GM18867 (cell line): Measurements from ENCODE around the gene ANKRD13D.

Experiments used
- ATAC-seq: cut with Tn5 transposase; IDR thresholded peaks from one replicate; pipeline ENCODE4 v1.9.1; 2021; ENCODE audit warnings: mild to moderate bottlenecking, moderate library complexity; ENCODE audit not compliant: unreplicated experiment

Gene ANKRD13D

DNA sequence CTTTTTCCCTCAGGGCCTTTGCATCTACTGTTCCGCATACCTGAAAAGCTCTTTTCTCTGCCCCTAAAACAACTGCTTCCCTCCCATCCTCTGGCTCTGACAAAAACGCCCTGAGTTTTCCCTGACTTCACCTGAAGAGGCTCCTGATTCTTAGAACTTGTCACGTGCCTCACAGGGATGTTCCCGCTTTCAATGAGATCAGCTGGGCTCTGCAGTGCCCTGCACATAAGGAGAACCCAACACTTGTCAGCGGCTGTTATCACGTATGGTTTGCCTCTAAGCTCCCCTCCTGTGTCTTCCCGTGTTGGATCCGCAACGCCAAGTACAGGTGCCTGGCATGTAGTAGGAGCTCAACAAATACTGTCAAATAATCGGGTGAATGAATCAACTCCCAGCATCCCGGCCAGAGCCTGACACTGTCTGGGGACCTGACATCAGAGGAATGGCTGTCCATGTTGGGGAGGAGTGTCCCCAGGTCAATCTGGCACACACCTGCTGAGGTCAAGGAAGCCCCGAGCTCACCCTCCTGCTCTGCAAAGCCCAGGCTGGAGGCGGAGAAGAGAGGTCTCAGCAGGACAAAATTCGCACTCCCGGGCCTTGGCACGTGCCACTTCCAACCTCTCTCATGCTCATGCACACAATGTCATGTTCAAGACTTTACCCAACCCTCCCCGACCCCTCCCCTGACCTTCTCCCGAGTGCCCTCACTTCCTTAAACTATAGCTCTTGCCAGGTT, 27.0 kb upstream of the ANKRD13D start:
- ATAC-seq: no peak

DNA sequence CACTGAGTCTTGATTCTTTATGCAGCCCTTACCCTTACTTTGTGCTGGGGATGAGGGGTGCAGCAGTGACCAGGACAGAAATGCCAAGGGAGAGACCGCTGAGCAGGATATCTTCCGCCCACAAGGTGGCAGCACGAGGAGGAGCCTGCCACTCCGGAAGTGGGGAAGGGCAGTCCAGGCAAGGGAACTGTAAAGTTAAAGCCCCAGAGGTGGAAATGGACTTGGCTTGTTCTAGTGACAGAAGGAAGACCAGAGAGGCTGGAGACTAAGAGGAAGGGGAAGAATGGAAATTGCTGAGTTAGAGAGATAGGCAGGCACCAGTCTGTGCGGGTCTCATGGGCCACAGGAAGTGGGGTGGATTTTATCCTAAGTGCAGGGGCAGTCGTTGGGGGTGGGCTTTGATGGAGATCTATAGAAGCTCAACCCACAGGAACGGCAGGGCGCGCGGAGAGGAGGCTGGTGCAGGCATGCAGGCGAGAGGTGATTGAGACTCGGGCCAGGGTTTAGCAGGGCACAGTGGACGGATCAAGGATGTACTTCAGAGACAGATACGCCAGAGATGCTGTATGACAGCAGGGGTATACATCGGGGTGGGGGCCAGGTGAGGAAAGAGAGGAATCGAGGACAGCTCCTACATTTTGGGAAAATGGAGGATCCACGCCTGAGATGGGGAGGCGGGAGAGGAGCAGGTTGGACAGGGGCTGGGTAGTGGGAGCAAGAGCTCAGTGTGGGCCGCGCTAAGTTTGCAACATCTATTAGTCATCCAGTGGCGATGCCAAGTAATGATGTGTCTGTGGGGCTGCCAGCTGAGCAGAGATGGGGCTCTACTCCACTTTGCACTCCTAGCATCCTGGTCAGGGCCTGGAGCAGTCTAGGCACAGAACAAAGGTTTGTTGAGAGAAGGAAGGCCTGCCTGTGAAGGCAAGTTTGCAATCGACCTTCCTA, 26.1 kb upstream of the ANKRD13D start:
- no peak for ATAC-seq

- no peak for ATAC-seq
Measured at GRCh38 chr11:67264260-67264659, 24.8 kb upstream of the ANKRD13D start.

GRCh38 chr11:67264877-67265632, 24.0 kb upstream of the ANKRD13D start:
- ATAC-seq: no peak

- ATAC-seq: peak; percentile 48
Measured at GRCh38 chr11:67265633-67266448, 23.3 kb upstream of the ANKRD13D start.

- ATAC-seq: no peak
Measured at GRCh38 chr11:67266449-67267187, 22.5 kb upstream of the ANKRD13D start, which contains the start of gene GRK2. GRK2 (plus strand) TSS chr11:67266473; CDS start chr11:67266700, 227 bp downstream.

- no peak for ATAC-seq
Measured at GRCh38 chr11:67267188-67268080, 21.7 kb upstream of the ANKRD13D start.

- peak; percentile 33 for ATAC-seq
Measured at GRCh38 chr11:67268081-67268961, 20.8 kb upstream of the ANKRD13D start.

DNA sequence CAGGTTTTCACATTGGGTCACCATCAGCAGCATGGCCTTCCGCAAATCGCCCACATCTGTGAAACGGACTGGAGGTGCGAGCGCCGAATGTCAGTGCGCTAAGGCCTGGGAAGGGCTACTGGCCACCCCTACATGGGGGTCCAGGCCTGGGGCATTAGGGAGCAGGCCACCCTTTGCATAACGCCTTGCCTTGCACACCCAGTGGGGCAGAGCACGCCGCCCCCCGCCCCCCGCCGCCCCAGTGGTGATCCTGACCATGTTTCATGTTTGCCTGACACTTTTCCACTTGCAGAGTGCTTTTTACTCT, 20.2 kb upstream of the ANKRD13D start:
- no peak for ATAC-seq

DNA sequence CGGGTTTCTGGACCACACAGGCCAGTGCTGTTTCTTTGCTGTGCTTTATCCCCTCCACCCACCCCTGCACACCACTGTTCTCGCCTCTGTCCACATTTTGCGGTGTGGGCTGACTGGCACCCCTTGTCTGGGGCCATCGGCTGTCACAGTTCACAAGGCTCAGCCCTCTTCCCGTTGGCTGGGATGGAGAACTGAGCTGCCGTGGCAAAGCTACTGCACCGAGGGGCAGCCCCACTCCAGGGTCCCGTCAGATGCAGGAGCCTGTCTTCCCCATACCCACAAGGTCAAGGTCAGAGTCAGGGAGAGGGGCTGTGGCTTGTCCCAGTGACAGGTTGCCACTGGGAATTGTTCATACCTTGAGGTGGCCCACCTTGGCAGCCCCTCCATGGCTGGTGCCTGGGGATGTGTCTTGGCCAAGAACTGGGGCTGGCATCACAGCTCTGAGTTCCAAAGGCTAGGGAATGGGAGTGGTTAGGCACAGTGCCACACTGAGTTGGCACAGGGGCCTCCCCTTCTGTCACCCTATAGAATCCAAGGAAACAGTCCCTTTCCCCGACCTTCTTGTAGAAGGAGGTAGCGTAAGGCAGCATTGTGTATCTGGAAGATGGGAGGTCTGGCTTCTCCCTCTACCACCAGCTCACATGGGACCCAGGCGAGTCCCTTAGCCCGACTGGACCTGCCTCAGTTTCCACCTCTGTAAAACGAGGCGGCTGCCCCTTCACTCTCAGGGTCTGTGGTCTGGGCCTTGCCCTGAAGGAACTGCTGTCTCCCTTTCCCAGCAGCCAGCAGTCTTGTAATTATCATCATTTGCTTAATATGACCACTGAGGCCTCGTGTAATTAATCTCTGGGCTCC, 19.5 kb upstream of the ANKRD13D start:
- ATAC-seq: no peak

DNA sequence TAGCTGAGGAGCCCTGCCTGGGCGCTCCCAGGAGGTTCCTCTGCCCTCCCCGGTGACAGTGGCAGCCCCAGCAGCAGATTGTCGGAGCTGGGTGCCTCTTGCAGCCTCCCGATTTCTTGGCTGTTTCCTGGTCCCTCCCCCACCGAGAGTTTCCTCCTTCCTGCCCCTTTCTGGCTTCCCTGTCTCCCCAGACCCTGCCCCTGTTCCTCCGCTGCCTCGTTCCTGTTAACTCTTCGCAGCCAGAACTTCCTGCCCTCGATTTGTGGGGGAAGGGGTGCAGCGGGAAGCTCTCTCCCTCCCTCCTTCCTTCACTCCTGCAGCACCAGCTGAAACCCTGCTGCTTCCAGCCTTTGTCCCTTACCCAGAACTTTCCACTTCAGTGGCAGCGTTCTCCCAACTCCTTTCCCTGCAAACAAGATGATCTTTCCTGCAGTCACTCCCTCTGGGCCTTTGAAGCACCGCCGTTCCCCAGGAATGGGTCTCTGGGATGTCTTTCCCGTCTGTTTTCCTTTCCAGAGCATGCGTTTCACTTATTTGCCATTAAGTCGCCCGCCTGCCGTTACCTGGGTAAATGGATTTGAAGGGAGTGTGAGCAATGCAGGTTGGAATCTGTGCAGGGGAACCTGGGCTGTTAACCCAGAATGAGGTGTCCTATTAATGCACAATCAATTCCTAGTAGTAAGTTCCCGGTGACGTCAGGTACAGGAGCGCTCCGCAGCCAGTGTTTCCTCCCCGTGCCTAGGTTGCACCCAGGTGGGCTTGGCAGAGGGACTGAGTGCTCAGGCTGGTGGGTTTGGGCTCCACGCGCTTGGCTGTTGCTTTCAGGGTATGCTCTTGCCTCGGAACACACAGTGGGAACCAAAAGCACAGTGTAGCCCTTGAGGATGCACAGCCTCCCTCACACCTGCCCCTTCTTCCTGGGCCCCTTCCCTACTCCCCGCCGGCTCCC, 18.6 kb upstream of the ANKRD13D start:
- no peak for ATAC-seq

- ATAC-seq: no peak
Measured at GRCh38 chr11:67271205-67271540, 17.9 kb upstream of the ANKRD13D start.

- no peak for ATAC-seq
Measured at GRCh38 chr11:67271541-67272284, 17.4 kb upstream of the ANKRD13D start.

DNA sequence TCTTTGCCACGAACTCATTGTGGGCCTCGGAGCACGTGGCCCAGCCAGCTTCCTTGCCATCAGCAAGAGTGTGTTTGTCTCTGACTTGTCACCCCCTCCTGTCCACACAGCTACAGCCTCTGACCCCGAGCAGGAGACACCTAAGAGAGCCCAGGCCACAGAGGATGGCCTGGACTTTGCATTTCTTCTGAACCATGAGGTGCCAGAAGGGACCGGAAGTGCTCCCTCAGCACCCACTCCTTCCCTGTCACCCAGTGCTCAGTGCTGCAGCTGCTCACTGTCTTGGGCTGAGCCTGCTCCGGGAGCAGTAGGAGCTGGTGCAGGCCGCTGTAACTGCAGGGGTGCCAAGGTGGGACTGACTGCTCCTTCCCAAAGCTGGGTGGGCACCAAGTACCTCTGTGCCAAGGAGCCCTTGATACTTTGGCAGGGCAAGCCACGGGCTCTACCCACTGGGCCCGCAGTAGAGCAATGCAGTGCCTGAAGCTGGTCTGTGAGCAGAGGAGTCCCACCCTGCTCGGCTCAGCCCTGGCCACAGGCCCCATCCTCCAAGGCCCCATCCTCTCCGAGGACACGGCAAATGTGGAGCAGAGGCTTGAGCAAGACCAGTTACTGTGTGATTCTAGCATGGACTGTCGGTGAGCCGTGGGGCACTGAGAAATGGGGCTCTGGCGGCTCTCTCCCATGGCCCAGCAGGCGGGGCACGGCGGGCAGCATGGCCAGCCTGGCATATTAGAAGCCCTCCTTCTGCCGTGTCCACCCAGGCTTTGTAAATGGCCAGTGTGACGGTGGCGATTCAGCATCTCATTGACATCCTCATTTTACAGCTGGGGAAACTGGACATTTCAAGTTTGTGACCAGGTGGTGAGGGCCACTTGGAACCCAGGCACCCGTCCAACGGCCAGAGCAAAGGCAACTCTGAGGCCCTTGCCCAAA, 16.5 kb upstream of the ANKRD13D start:
- no peak for ATAC-seq
